Left ventricle myocardium superior (tissue), 1 donor: Measurements from ENCODE around the gene MYCBPAP. TPM values are rescaled to one million over a fixed set of nuclear protein-coding genes. Genes with fewer than 3 reads are reported as not detected.

ENCODE experiments used
- ATAC-seq: fragments of 200-7000 bp; cut with Tn5 transposase; one replicate; pipeline ENCODE4 v1.9.1; 2020; ENCODE audit warnings: mild to moderate bottlenecking, moderate library complexity
- DNase-seq: peaks from one replicate; pipeline ENCODE4 v3.0.0-alpha.2; 2020
- intact Hi-C: fragments of 100-400 bp; cut with micrococcal nuclease; formaldehyde crosslinking; loops from one replicate; pipeline ENCODE4 v1.11.0; 2022
- total RNA-seq: library from RNA; stranded (reverse); fragmentation: NEBNext Ultra II Directional; extraction: Animal tissue kit (Norgen Biotek cat#: 25700); gene quantifications from one replicate; pipeline ENCODE4 v1.2.1, GENCODE V29; 2021
- donor health status: DM: no; HTN: yes; CAD: no; lungs with severe emphysema.

MYCBPAP gene
- total RNA-seq, 1 donor from 2014 or later, result 0.55 TPM

DNA sequence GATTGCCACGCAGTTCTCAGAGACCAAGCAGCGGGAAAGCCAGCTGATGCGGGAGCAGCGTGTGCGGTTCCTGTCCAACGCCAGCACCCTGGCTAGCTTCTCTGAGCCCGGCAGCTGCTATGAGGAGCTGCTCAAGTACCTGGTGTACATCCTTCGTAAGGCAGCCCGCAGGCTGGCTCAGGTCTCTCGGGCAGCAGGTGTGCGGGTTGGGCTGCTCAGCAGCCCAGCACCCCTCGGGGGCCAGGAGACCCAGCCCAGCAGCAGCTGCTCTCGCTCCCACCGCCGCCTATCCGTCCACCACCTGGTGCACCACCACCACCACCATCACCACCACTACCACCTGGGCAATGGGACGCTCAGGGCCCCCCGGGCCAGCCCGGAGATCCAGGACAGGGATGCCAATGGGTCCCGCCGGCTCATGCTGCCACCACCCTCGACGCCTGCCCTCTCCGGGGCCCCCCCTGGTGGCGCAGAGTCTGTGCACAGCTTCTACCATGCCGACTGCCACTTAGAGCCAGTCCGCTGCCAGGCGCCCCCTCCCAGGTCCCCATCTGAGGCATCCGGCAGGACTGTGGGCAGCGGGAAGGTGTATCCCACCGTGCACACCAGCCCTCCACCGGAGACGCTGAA lies 67.5 kb downstream of the MYCBPAP start:
- ATAC-seq, result no peak
- DNase-seq, result peak; percentile 25

DNA sequence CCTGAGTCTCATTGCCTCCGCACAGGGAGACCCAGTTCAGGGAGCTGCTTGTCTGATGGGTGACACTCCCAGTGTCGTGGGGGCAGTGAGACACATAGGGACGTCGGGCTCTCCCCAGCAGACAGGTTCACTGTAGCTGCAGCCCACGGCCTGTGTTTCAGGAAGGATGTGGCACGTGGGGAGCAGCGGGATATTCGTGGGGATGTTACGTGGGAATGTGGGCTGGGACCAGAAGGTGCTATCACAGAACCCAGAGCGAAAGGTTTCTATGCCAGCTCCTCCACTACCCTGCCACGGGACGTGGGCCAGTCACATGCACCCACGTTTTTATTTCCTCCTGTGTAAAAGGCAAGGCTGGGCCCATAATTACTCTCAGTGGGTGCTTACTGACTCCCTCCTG lies 68.6 kb downstream of the MYCBPAP start:
- DNase-seq, result no peak
- intact Hi-C loops, result no loop called here
- no peak for ATAC-seq

More for the DNA sequence above, 67.5 kb downstream of the MYCBPAP start:
- intact Hi-C loops, result no loop called here

DNA sequence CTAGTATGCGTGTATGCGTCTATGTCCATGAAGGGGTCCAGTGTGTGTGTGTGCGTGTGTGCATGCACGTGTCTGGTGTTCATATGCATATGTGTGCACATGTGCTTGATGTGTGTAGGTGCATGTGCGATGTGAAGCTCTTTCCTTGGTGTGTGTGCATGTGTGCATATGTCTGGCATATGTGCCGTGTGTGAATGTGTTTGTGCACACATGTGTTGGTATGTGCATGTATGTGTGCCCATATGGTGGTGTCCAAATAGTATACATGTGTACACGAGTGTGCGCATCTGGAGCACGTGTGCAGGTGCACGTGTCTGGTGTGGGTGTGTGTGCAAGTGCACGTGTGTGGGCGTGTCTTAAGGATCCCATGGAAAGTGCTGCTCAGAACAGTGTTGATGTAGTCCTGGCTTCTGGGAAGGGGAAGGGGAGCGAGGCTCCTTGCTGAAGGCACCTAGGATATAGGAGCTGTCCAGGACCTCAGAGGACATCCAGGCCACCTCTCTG lies 69.3 kb downstream of the MYCBPAP start:
- intact Hi-C loops, result no loop called here
- ATAC-seq (no peak), DNase-seq (no peak)

DNA sequence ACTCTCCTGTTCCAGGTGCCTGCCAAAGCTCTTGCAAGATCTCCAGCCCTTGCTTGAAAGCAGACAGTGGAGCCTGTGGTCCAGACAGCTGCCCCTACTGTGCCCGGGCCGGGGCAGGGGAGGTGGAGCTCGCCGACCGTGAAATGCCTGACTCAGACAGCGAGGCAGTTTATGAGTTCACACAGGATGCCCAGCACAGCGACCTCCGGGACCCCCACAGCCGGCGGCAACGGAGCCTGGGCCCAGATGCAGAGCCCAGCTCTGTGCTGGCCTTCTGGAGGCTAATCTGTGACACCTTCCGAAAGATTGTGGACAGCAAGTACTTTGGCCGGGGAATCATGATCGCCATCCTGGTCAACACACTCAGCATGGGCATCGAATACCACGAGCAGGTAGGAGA lies 69.9 kb downstream of the MYCBPAP start:
- ATAC-seq, result no peak
- no peak for DNase-seq
- intact Hi-C loops, result no loop called here

DNA sequence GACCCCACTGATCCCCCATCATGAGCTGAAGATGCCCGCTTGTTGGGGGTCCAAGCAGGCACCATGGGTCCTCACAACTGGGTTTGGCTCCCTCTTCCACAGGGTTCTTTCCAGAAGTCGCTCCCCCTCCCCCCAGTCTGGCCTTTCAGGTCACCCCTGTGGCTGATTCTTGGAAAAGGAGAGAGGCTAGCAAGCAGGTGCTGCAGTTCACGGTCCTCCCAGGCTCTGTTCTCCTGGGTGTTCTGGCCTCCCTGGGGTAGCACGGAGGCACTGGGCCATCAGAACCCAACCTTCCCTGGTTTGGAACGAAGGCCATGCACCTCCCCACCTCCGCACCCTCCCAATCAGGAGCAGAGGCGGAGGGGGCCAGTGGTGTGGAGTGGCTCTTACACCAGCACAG lies 71.2 kb downstream of the MYCBPAP start:
- no peak for ATAC-seq
- intact Hi-C loops, result no loop called here

DNA sequence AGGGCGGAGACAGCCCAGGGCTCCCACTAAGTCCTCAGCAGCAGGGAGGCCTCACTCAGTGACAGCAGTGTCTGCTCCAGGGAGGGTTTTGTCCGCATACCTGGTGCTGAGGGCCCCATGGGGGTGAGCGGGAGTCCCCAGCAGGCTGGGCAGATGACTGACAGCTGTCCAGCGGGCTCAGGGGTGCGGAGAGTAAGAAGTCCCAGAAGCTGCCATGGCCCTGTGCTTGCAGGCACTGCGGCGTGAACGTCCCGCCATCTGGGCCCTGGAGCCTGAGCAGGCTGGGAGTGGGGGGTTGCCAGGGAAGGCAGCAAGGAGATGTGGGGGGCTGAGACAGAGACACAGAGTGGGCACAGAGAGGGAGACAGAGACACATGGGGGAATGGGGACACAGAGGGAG lies 72.4 kb downstream of the MYCBPAP start:
- DNase-seq (no peak), ATAC-seq (no peak)
- intact Hi-C loops, result no loop called here

More for the DNA sequence above, 71.2 kb downstream of the MYCBPAP start:
- no peak for DNase-seq

Other genes with a start within 250 kb of the MYCBPAP start
- gene TMEM92, start 234.0 kb upstream of the MYCBPAP start, total RNA-seq, result not detected
- gene XYLT2, start 162.3 kb upstream of the MYCBPAP start, total RNA-seq, result 18.0 TPM
- 79.3 TPM for gene MRPL27, start 135.3 kb upstream of the MYCBPAP start, total RNA-seq
- gene EME1, start 135.2 kb upstream of the MYCBPAP start, total RNA-seq, result 0.35 TPM
- 22.8 TPM for gene LRRC59, start 110.9 kb upstream of the MYCBPAP start, total RNA-seq
- gene ACSF2, start 82.2 kb upstream of the MYCBPAP start, total RNA-seq, result 22.5 TPM
- gene CHAD, start 39.6 kb upstream of the MYCBPAP start, total RNA-seq, result 0.32 TPM
- 55.9 TPM for gene RSAD1, start 29.6 kb upstream of the MYCBPAP start, total RNA-seq
- gene EPN3, start 24.3 kb downstream of the MYCBPAP start, total RNA-seq, result 33.4 TPM
- gene SPATA20, start 38.7 kb downstream of the MYCBPAP start, total RNA-seq, result 68.7 TPM
- 0.25 TPM for gene CACNA1G, start 52.3 kb downstream of the MYCBPAP start, total RNA-seq
- gene ABCC3, start 126.4 kb downstream of the MYCBPAP start, total RNA-seq, result 0.37 TPM
- gene ANKRD40, start 199.5 kb downstream of the MYCBPAP start, total RNA-seq, result 54.4 TPM
- 53.3 TPM for gene LUC7L3, start 211.2 kb downstream of the MYCBPAP start, total RNA-seq